ENCODE measurements around the gene MAGEE2.
"Not testable (repeated sequence)": the region's sequence is repeated elsewhere in the genome, so short reads cannot be mapped to it uniquely, and the experiment has no call there.

MAGEE2 gene

GRCh38 chrX:75784680-75785491 is at the start of gene MAGEE2:
Gene MAGEE2, minus strand, starts transcription at chrX:75785254. Its CDS starts 203 bp downstream, at chrX:75785051.
- Histone ChIP-seq H3K4me3 (ENCODE audit: low read depth, low read length, poor library complexity, severe bottlenecking) (no peak within 1 kb of the TSS), H2AFZ (ENCODE audit: low read length) (no peak within 1 kb of the TSS), H3K27ac (ENCODE audit: low read depth, low read length, poor library complexity, severe bottlenecking) (no peak within 1 kb of the TSS), H3K4me2 (ENCODE audit: low read length) (no peak within 1 kb of the TSS), H3F3A (ENCODE audit: insufficient read depth, low read length) (no peaks in the 10 kb centered on the region), H4K20me1 (ENCODE audit: insufficient read depth, low read length) (no peaks in the 10 kb centered on the region), H3K79me2 (ENCODE audit: insufficient read depth, low read length) (no peaks in the 10 kb centered on the region), H3K4me1 (ENCODE audit: insufficient read depth, low read length, severe bottlenecking) (no peaks in the 10 kb centered on the region), H3K36me3 (ENCODE audit: insufficient read depth, low read length) (no peaks in the 10 kb centered on the region), H3K9ac (ENCODE audit: low read length) (no peak within 1 kb of the TSS), H3K9me2 (ENCODE audit: low read depth, low read length) (no peaks in the 10 kb centered on the region), H3K27me3 (ENCODE audit: insufficient read depth, low read length) (no peaks in the 10 kb centered on the region), H3K9me3 (ENCODE audit: low read length) (no peaks in the 10 kb centered on the region)
- TF ChIP-seq EZH2 (IDR thresholded peaks at IDR 0.05; ENCODE audit: borderline replicate concordance, low read length) (no peak), CTCF (IDR thresholded peaks at IDR 0.05; ENCODE audit: low read length) (no peak; the same call in 1 of the 2 replicates)

DNA sequence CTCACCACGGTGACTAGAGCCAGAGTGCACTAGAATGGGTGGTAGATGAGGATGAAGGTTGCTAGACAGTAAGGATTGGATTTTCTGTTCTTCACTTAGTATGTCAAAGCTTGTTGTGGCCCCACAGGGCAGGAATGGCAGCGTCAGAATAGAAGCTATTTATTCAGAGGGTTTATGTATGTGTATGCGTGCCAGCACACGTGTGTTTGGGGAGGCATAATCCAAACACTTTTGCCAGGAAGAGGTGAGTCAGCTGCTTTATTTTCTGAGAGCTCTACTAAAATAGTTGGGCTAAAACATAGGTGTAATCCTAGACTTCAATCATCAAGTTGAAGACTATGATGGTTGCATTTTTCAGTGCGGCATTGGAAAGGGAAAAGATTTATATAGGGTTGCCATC is 1.2 kb upstream of the MAGEE2 start:
- Histone ChIP-seq H3K27me3 (ENCODE audit: insufficient read depth, low read length) (no peaks in the 10 kb centered on the region), H3K79me2 (ENCODE audit: insufficient read depth, low read length) (no peaks in the 10 kb centered on the region), H3K9ac (ENCODE audit: low read length) (no peak overlapping the region), H3K4me2 (ENCODE audit: low read length) (no peak overlapping the region), H3K4me3 (ENCODE audit: low read depth, low read length, poor library complexity, severe bottlenecking) (no peak overlapping the region), H3K9me2 (ENCODE audit: low read depth, low read length) (no peaks in the 10 kb centered on the region), H3K36me3 (ENCODE audit: insufficient read depth, low read length) (no peaks in the 10 kb centered on the region), H3K9me3 (ENCODE audit: low read length) (no peaks in the 10 kb centered on the region), H2AFZ (ENCODE audit: low read length) (no peak overlapping the region), H3F3A (ENCODE audit: insufficient read depth, low read length) (no peaks in the 10 kb centered on the region), H4K20me1 (ENCODE audit: insufficient read depth, low read length) (no peaks in the 10 kb centered on the region), H3K4me1 (ENCODE audit: insufficient read depth, low read length, severe bottlenecking) (no peaks in the 10 kb centered on the region), H3K27ac (ENCODE audit: low read depth, low read length, poor library complexity, severe bottlenecking) (no peak overlapping the region)
- TF ChIP-seq CTCF (IDR thresholded peaks at IDR 0.05; ENCODE audit: low read length), result no peak
- TF ChIP-seq EZH2 (IDR thresholded peaks at IDR 0.05; ENCODE audit: borderline replicate concordance, low read length), result no peak

DNA sequence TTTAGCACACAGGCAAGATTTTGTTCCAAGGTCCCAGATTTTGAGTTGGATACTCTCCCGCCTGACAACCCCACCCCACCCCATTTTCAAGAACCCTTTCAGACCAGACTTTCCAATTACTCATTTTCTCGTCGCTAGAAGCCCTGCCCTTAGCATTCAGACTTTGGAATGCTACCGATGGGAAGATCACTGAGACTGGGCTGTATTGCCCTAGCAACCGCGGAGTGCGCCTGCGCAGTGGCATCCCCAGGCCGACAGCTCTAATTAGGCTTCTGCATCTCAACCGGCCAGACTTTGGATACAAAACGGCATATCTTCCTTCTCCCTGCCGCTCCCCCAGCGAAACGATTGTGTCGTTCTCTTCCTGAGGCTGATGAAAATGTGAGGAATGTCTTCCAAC is 3.4 kb downstream of the MAGEE2 start:
- Histone ChIP-seq H3K4me3 (ENCODE audit: low read depth, low read length, poor library complexity, severe bottlenecking) (no peak overlapping the region), H3K79me2 (ENCODE audit: insufficient read depth, low read length) (no peaks in the 10 kb centered on the region), H3K9me3 (ENCODE audit: low read length) (no peaks in the 10 kb centered on the region), H3K27me3 (ENCODE audit: insufficient read depth, low read length) (no peaks in the 10 kb centered on the region), H3K36me3 (ENCODE audit: insufficient read depth, low read length) (no peaks in the 10 kb centered on the region), H4K20me1 (ENCODE audit: insufficient read depth, low read length) (no peaks in the 10 kb centered on the region), H3K4me2 (ENCODE audit: low read length) (no peak overlapping the region), H2AFZ (ENCODE audit: low read length) (no peak overlapping the region), H3K9me2 (ENCODE audit: low read depth, low read length) (no peaks in the 10 kb centered on the region), H3K27ac (ENCODE audit: low read depth, low read length, poor library complexity, severe bottlenecking) (no peak overlapping the region), H3F3A (ENCODE audit: insufficient read depth, low read length) (no peaks in the 10 kb centered on the region), H3K9ac (ENCODE audit: low read length) (no peak overlapping the region), H3K4me1 (ENCODE audit: insufficient read depth, low read length, severe bottlenecking) (no peaks in the 10 kb centered on the region)
- TF ChIP-seq EZH2 (IDR thresholded peaks at IDR 0.05; ENCODE audit: borderline replicate concordance, low read length) (no peak), CTCF (IDR thresholded peaks at IDR 0.05; ENCODE audit: low read length) (no peak)

GRCh38 chrX:75768063-75768462 is 17.0 kb downstream of the MAGEE2 start:
- H3K27ac ChIP-seq (ENCODE audit: low read depth, low read length, poor library complexity, severe bottlenecking); H3K79me2 ChIP-seq (ENCODE audit: insufficient read depth, low read length); H3K9me2 ChIP-seq (ENCODE audit: low read depth, low read length); H3K27me3 ChIP-seq (ENCODE audit: insufficient read depth, low read length); H2AFZ ChIP-seq (ENCODE audit: low read length); H3K4me2 ChIP-seq (ENCODE audit: low read length); H3K9ac ChIP-seq (ENCODE audit: low read length); H3K4me1 ChIP-seq (ENCODE audit: insufficient read depth, low read length, severe bottlenecking); H3K4me3 ChIP-seq (ENCODE audit: low read depth, low read length, poor library complexity, severe bottlenecking); H3K9me3 ChIP-seq (ENCODE audit: low read length); H4K20me1 ChIP-seq (ENCODE audit: insufficient read depth, low read length); H3F3A ChIP-seq (ENCODE audit: insufficient read depth, low read length); H3K36me3 ChIP-seq (ENCODE audit: insufficient read depth, low read length): not testable (repeated sequence)

Measured in OCI-LY1 (cell line).